Epithelial cell of esophagus (primary cell): Measurements from ENCODE around the gene TTC39B.
"Not testable (repeated sequence)": the region's sequence is repeated elsewhere in the genome, so short reads cannot be mapped to it uniquely, and the experiment has no call there.

Experiments used
- DNase-seq: peaks from one replicate; pipeline ENCODE4 v3.0.0; 2010; ENCODE audit warnings: low read depth
- H3K4me3 ChIP-seq: 2 replicates; pipeline ENCODE4 v1.5.1; 2011; ENCODE audit warnings: mild to moderate bottlenecking, low read length, control low read depth
- TF ChIP-seq, protein P1 (sequence below): IDR thresholded peaks from 2 replicates; pipeline ENCODE4 v1.5.1; 2011; ENCODE audit warnings: low read depth, mild to moderate bottlenecking, low read length, control low read depth, inconsistent platforms; ENCODE audit not compliant: insufficient read depth; ENCODE audit errors: missing control alignments

Gene TTC39B

GRCh38 chr9:15346837-15347236 lies 39.8 kb upstream of the TTC39B start:
- no peak for DNase-seq
- TF ChIP-seq, protein P1, sequence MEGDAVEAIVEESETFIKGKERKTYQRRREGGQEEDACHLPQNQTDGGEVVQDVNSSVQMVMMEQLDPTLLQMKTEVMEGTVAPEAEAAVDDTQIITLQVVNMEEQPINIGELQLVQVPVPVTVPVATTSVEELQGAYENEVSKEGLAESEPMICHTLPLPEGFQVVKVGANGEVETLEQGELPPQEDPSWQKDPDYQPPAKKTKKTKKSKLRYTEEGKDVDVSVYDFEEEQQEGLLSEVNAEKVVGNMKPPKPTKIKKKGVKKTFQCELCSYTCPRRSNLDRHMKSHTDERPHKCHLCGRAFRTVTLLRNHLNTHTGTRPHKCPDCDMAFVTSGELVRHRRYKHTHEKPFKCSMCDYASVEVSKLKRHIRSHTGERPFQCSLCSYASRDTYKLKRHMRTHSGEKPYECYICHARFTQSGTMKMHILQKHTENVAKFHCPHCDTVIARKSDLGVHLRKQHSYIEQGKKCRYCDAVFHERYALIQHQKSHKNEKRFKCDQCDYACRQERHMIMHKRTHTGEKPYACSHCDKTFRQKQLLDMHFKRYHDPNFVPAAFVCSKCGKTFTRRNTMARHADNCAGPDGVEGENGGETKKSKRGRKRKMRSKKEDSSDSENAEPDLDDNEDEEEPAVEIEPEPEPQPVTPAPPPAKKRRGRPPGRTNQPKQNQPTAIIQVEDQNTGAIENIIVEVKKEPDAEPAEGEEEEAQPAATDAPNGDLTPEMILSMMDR, result no peak

DNA sequence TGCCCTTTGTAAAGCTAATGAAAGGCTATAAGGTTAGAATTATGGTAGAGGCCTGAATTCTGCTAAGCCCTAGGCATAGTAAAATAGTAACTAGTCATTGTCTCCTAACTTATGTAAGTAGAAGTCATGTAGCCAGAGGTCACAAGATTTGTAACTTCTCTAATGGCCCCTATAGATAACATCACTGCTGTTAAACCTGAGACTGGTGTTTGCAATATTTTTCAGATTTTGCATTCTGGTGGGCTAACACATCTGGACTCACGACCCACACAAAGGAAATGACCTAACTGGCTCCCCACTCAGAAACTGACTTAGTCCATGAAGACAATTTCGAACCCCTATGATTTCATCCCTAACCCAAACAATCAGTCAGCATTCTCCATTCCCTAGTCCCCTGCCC lies 37.2 kb upstream of the TTC39B start:
- TF ChIP-seq, protein P1, result no peak
- DNase-seq, result no peak
- H3K4me3 ChIP-seq, result no peak overlapping the region

More at GRCh38 chr9:15346837-15347236, 39.8 kb upstream of the TTC39B start:
- H3K4me3 ChIP-seq, result no peak overlapping the region

DNA sequence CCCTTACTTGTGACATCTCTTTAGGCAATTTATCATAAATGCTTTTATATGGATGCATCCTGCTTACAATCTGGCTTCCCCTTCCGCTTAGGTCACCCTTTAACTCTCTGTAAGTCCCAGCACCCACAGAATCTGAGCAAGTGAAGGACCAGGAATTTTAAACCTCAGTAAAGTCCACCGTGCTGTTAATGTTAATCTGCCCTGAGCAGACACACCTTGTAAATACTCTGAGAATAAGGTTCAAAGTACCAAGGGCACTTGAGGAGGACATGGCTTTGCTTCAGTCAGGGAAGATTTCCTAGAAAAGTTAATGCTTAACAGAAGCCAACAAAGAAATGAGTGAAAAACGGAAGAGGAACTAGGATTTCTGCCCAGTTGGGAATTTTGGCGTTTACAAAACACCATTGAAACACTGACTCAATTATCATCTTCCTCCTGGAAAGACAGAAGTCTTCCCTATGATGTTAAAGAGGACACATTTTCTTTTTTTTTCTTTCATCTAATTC lies 26.4 kb upstream of the TTC39B start:
- H3K4me3 ChIP-seq, result no peak overlapping the region
- TF ChIP-seq, protein P1, result no peak
- no peak for DNase-seq

- DNase-seq, result no peak
- TF ChIP-seq, protein P1, result no peak
- H3K4me3 ChIP-seq, result no peak overlapping the region
Observed at GRCh38 chr9:15332939-15333338, 25.9 kb upstream of the TTC39B start.

DNA sequence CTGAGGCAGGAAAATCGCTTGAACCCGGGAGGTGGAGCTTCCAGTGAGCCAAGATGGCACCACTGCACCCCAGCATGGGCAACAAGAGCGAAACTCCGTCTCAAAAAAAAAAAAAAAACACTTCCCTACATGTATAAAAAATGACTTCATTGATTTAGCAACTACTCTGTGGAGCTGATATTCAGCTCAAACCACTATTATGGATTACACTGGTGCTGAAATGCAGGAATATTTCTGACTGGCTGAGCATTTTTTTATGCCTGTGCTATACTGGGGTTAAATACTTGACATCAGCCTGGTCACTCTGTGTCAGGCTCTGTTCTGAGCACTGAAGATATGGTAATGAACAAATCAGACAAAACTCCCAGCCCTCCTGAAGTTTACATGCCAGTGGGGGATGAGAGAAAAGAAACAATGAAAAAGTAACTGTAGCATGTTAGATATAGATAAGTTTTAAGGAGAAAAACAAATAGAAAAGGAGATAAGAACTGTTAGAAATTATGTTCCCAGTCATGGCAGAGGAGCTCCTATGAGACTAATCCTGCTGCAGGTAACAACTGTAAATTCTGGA lies 22.6 kb upstream of the TTC39B start:
- TF ChIP-seq, protein P1, result no peak
- no peak overlapping the region for H3K4me3 ChIP-seq
- no peak for DNase-seq

GRCh38 chr9:15328946-15329345 lies 21.9 kb upstream of the TTC39B start:
- no peak for DNase-seq
- no peak overlapping the region for H3K4me3 ChIP-seq
- TF ChIP-seq, protein P1, result no peak

- H3K4me3 ChIP-seq, DNase-seq: not testable (repeated sequence)
Observed at GRCh38 chr9:15322695-15323094, 15.7 kb upstream of the TTC39B start.

- DNase-seq, H3K4me3 ChIP-seq: not testable (repeated sequence)
Observed at GRCh38 chr9:15319661-15320060, 12.6 kb upstream of the TTC39B start.
